DOHH2 (cell line): ENCODE data around the gene STX12.
A peak's percentile ranks its signal among the peaks of the same experiment; 100 is the strongest.

Experiments used
- H3F3A ChIP-seq: fragments of 200-600 bp; sonication (generic), shearing (Covaris generic); 2 replicates; pipeline ENCODE4 v1.6.0; 2016; ENCODE audit warnings: antibody characterized with exemption, mild to moderate bottlenecking; ENCODE audit not compliant: control insufficient read depth, insufficient read depth
- H3K27ac ChIP-seq: fragments of 200-600 bp; sonication (generic); 2 replicates; pipeline ENCODE4 v1.5.1; 2014; ENCODE audit warnings: low read depth, mild to moderate bottlenecking, low read length, moderate library complexity
- H3K27me3 ChIP-seq: fragments of 200-600 bp; sonication (generic); 2 replicates; pipeline ENCODE4 v1.6.1; 2014; ENCODE audit warnings: mild to moderate bottlenecking, low read length, mixed read lengths; ENCODE audit not compliant: control insufficient read depth
- H3K36me3 ChIP-seq: fragments of 200-600 bp; sonication (generic); 2 replicates; pipeline ENCODE4 v1.6.1; 2014; ENCODE audit warnings: mild to moderate bottlenecking, low read length, moderate library complexity, mixed read lengths; ENCODE audit not compliant: control insufficient read depth
- H3K4me1 ChIP-seq: fragments of 200-600 bp; sonication (generic); 2 replicates; pipeline ENCODE4 v1.6.1; 2014; ENCODE audit warnings: mild to moderate bottlenecking, low read length, mixed read lengths; ENCODE audit not compliant: control insufficient read depth
- H3K4me2 ChIP-seq: fragments of 200-600 bp; sonication (generic); 2 replicates; pipeline ENCODE4 v1.6.0; 2014; ENCODE audit warnings: mild to moderate bottlenecking, low read length, moderate library complexity
- H3K4me3 ChIP-seq: fragments of 200-600 bp; sonication (generic); 2 replicates; pipeline ENCODE4 v1.5.1; 2014; ENCODE audit warnings: mild to moderate bottlenecking, low read length, mixed read lengths
- H3K79me2 ChIP-seq: fragments of 200-600 bp; sonication (generic); 2 replicates; pipeline ENCODE4 v1.6.1; 2014; ENCODE audit warnings: mild to moderate bottlenecking, low read length, mixed read lengths; ENCODE audit not compliant: control insufficient read depth
- H3K9me2 ChIP-seq: fragments of 200-600 bp; sonication (generic); replicated peaks from 2 replicates; pipeline ENCODE4 v1.6.1; 2014; ENCODE audit warnings: mild to moderate bottlenecking, low read length, mixed read lengths; ENCODE audit not compliant: control insufficient read depth
- H3K9me3 ChIP-seq: fragments of 200-600 bp; sonication (generic); 2 replicates; pipeline ENCODE4 v1.6.1; 2014; ENCODE audit warnings: antibody characterized with exemption, low read length, mixed read lengths; ENCODE audit not compliant: control insufficient read depth, insufficient read depth
- H4K20me1 ChIP-seq: fragments of 200-600 bp; sonication (generic); 2 replicates; pipeline ENCODE4 v1.6.0; 2014; ENCODE audit warnings: low read depth, mild to moderate bottlenecking, antibody characterized with exemption, low read length, moderate library complexity; ENCODE audit not compliant: control insufficient read depth, insufficient read depth
- CTCF ChIP-seq: fragments of 200-600 bp; sonication (generic); IDR thresholded peaks from one replicate; pipeline ENCODE4 v1.5.1; 2014; ENCODE audit warnings: antibody characterized with exemption, mild to moderate bottlenecking, low read depth, low read length; ENCODE audit not compliant: poor library complexity, severe bottlenecking
- EZH2phosphoT487 ChIP-seq: fragments of 200-600 bp; sonication (generic); IDR thresholded peaks from 2 replicates; pipeline ENCODE4 v1.6.1; 2017; ENCODE audit warnings: borderline replicate concordance, mild to moderate bottlenecking, antibody characterized with exemption, low read length, moderate library complexity, mixed read lengths

STX12 gene

DNA sequence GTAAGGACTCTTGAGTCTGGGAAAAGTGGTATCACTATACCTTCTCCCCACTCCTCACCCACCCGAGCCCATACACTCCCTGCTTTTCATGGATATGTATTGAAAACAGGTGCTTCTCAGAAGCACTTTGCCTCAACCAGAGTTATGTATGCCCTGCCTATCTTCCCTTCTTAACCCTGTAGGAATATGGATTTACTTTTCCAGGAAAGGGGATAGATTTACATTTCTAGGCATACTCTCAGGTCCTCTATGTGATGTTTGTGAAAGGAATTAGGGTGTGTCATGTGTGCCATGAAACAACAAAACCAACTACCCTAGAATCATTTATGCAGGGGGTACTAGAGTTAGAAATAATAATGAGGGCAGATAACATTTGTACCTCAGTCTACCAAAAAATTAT lies 11.0 kb upstream of the STX12 start:
- Histone ChIP-seq H3K9me2 (no peaks in the 10 kb centered on the region), H3K4me2 (no peak overlapping the region), H4K20me1 (no peaks in the 10 kb centered on the region), H3K4me1 (no peaks in the 10 kb centered on the region), H3K27ac (no peak overlapping the region), H3K79me2 (no peaks in the 10 kb centered on the region), H3K27me3 (no peaks in the 10 kb centered on the region), H3K36me3 (peaks cover 19% of the 10 kb centered on the region), H3K4me3 (no peak overlapping the region), H3F3A (no peaks in the 10 kb centered on the region), H3K9me3 (no peaks in the 10 kb centered on the region)
- TF ChIP-seq CTCF = no peak
- TF ChIP-seq EZH2phosphoT487 = no peak

DNA sequence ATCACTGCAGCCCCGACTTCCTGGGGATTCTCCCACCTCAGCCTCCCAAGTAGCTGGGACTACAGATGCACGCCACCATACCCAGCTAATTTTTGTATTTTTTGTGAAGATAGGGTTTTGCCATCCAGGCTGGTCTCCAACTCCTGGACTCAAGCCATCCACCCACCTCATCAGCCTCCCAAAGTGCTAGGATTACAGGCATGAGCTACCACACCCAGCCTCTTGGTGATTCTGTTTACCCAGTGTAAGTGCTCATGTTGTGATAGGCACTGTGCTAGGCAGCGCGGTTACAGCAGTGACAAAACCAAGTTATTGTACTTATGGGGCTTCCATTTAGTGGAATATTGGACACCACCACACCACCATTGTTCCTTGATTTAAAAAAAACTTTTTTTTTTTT lies 9.7 kb upstream of the STX12 start:
- Histone ChIP-seq H3F3A (no peaks in the 10 kb centered on the region), H3K79me2 (no peaks in the 10 kb centered on the region), H3K36me3 (peaks cover 16% of the 10 kb centered on the region), H3K27me3 (no peaks in the 10 kb centered on the region), H3K4me3 (no peak overlapping the region), H3K9me3 (no peaks in the 10 kb centered on the region), H3K27ac (no peak overlapping the region), H3K4me2 (no peak overlapping the region), H3K4me1 (peaks cover 8% of the 10 kb centered on the region), H4K20me1 (no peaks in the 10 kb centered on the region), H3K9me2 (no peaks in the 10 kb centered on the region)
- TF ChIP-seq EZH2phosphoT487 (no peak), CTCF (no peak)

GRCh38 chr1:27770293-27770830 lies 2.7 kb upstream of the STX12 start:
- Histone ChIP-seq H3K4me2 (no peak overlapping the region), H3K36me3 (peaks cover under 1% of the 10 kb centered on the region), H4K20me1 (no peaks in the 10 kb centered on the region), H3F3A (peaks cover 11% of the 10 kb centered on the region; the same call in 1 of the 2 replicates), H3K27ac (no peak overlapping the region), H3K4me1 (peaks cover 25% of the 10 kb centered on the region), H3K79me2 (peaks cover 24% of the 10 kb centered on the region), H3K4me3 (no peak overlapping the region), H3K27me3 (no peaks in the 10 kb centered on the region), H3K9me3 (no peaks in the 10 kb centered on the region), H3K9me2 (no peaks in the 10 kb centered on the region)
- no peak for TF ChIP-seq EZH2phosphoT487

DNA sequence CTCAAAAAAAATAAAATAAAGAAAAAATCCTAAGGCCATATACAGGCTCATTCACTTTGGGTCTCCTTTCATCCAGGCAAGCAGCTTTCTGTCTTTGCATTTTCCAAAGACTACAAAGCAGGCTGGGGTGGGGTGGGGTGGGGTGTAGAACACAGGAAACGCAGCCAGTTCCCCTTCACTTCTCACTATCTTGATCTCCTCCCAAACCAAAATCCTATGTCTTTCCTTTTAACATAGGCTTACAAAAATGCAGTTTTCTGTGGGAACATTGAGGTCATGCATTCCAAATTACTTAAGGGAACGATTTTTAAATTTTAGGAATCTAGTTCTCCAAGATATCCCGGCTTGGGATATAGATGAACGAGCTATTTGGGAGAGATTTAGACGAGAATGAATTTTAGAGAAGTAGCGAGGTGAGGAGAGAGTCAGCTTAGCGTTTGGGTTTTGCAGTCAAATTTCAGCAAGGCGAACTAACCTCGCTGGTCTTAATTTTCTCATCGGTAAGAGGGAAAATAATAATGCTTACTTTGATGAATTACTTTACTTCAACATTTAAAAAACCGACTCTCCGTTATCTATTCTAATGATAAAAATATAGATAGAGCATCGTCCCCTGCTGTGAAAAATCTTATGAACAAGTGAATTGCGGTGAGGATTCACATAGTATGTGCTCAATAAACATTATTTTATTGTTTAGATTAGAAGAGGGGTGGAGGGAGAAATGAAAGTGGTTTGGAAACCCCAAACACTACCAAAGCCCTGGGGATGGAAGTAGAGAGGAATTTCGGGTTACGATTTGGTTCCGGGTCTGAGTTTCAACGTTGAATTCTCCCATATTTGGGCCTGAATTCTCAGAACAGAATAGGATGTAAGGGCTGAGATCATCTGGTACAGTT lies 735 bp upstream of the STX12 start:
- Histone ChIP-seq H3F3A (peaks cover 11% of the 10 kb centered on the region; the same call in 1 of the 2 replicates), H3K36me3 (peaks cover 9% of the 10 kb centered on the region), H3K27me3 (no peaks in the 10 kb centered on the region), H4K20me1 (no peaks in the 10 kb centered on the region), H3K4me3 (peak overlapping the region; percentile 79), H3K4me1 (peaks cover 25% of the 10 kb centered on the region), H3K9me2 (no peaks in the 10 kb centered on the region), H3K4me2 (peak overlapping the region; percentile 75), H3K79me2 (peaks cover 43% of the 10 kb centered on the region), H3K27ac (peak overlapping the region; percentile 67), H3K9me3 (no peaks in the 10 kb centered on the region)
- TF ChIP-seq CTCF = no peak
- no peak for TF ChIP-seq EZH2phosphoT487
